HEK293 (cell line): ENCODE measurements around the gene CACNA1B.

Experiments used
- CTCF ChIA-PET: fragments of 350-600 bp; formaldehyde crosslinking; extraction: SDS; loops from one replicate; lab custom pipeline; 2021; ENCODE audit warnings: antibody characterized with exemption; lab: Yijun Ruan, JAX
- POLR2A ChIA-PET: fragments of 300-600 bp; formaldehyde crosslinking; extraction: SDS; loops from one replicate; lab custom pipeline; 2020; ENCODE audit warnings: antibody characterized with exemption, inconsistent platforms; lab: Yijun Ruan, JAX
- H3K27ac ChIP-seq: fragments of 200-500 bp; sonication (Bioruptor generic); 2 replicates; pipeline ENCODE4 v1.5.1; 2014; ENCODE audit warnings: low read depth, low read length, control low read depth, inconsistent platforms; ENCODE audit errors: extremely low read depth
- H3K36me3 ChIP-seq, 2 experiments: fragments of 200-500 bp in 1 of 2; sonication (Bioruptor generic) in 1 of 2; 1 replicate in 1 of 2; 2 replicates in 1 of 2; pipeline ENCODE4 v1.5.1; 2014 to 2017; ENCODE audit warnings: inconsistent platforms in 2 of 2, low read length in 2 of 2; ENCODE audit not compliant: control insufficient read depth in 2 of 2, insufficient read depth in 1 of 2
- H3K4me1 ChIP-seq: fragments of 200-500 bp; sonication (Bioruptor generic); 2 replicates; pipeline ENCODE4 v1.5.1; 2014; ENCODE audit warnings: mild to moderate bottlenecking, low read length, inconsistent platforms; ENCODE audit not compliant: control insufficient read depth, insufficient read depth
- H3K4me3 ChIP-seq: 2 replicates; pipeline ENCODE4 v1.5.1; 2011; ENCODE audit warnings: low read depth, mild to moderate bottlenecking, control low read depth, low read length, moderate library complexity
- H3K9me3 ChIP-seq: fragments of 200-500 bp; sonication (Bioruptor generic); 2 replicates; pipeline ENCODE4 v1.5.1; 2014; ENCODE audit warnings: low read depth, low read length, inconsistent platforms; ENCODE audit not compliant: control insufficient read depth, insufficient read depth
- GLIS1 ChIP-seq: fragments of 450-650 bp; formaldehyde crosslinking; IDR thresholded peaks from 2 replicates; pipeline ENCODE4 v1.5.1; 2016; ENCODE audit warnings: missing biosample characterization, missing genetic modification characterization
- KLF9 ChIP-seq: fragments of 450-650 bp; formaldehyde crosslinking; IDR thresholded peaks from 2 replicates; pipeline ENCODE4 v1.5.1; 2016; ENCODE audit warnings: missing biosample characterization, missing genetic modification characterization, low read depth
- SP3 ChIP-seq: fragments of 450-650 bp; formaldehyde crosslinking; IDR thresholded peaks from 2 replicates; pipeline ENCODE4 v1.5.1; 2016; ENCODE audit warnings: missing biosample characterization, missing genetic modification characterization
- SP7 ChIP-seq: fragments of 450-650 bp; formaldehyde crosslinking; IDR thresholded peaks from 2 replicates; pipeline ENCODE4 v1.5.1; 2016; ENCODE audit warnings: missing biosample characterization, missing genetic modification characterization
- ZBTB8A ChIP-seq: fragments of 450-650 bp; formaldehyde crosslinking; IDR thresholded peaks from 2 replicates; pipeline ENCODE4 v1.5.1; 2016; ENCODE audit warnings: missing biosample characterization, missing genetic modification characterization
- ZFHX2 ChIP-seq: fragments of 450-650 bp; formaldehyde crosslinking; conservative IDR thresholded peaks from 2 replicates; pipeline ENCODE4 v1.5.1; 2016; ENCODE audit warnings: missing biosample characterization, missing genetic modification characterization
- ZNF114 ChIP-seq: fragments of 450-650 bp; formaldehyde crosslinking; IDR thresholded peaks from 2 replicates; pipeline ENCODE4 v1.5.0; 2017; ENCODE audit warnings: missing biosample characterization, missing genetic modification characterization
- ZNF202 ChIP-seq: fragments of 450-650 bp; formaldehyde crosslinking; IDR thresholded peaks from 2 replicates; pipeline ENCODE4 v1.5.1; 2016; ENCODE audit warnings: missing biosample characterization, missing genetic modification characterization, borderline replicate concordance
- ZNF404 ChIP-seq: fragments of 450-650 bp; formaldehyde crosslinking; IDR thresholded peaks from 2 replicates; pipeline ENCODE4 v1.5.1; 2017; ENCODE audit warnings: missing biosample characterization, missing genetic modification characterization
- ZNF416 ChIP-seq: fragments of 450-650 bp; formaldehyde crosslinking; IDR thresholded peaks from 2 replicates; pipeline ENCODE4 v1.5.1; 2016; ENCODE audit warnings: missing biosample characterization, missing genetic modification characterization
- ZNF521 ChIP-seq: fragments of 450-650 bp; formaldehyde crosslinking; IDR thresholded peaks from 2 replicates; pipeline ENCODE4 v1.5.1; 2017; ENCODE audit warnings: missing biosample characterization, mild to moderate bottlenecking, missing genetic modification characterization
- ZNF544 ChIP-seq: fragments of 450-650 bp; formaldehyde crosslinking; IDR thresholded peaks from 2 replicates; pipeline ENCODE4 v1.5.0; 2017; ENCODE audit warnings: missing biosample characterization, missing genetic modification characterization
- ZNF560 ChIP-seq: fragments of 450-650 bp; formaldehyde crosslinking; IDR thresholded peaks from 2 replicates; pipeline ENCODE4 v1.5.1; 2017; ENCODE audit warnings: missing biosample characterization, missing genetic modification characterization, borderline replicate concordance
- ZNF596 ChIP-seq: fragments of 450-650 bp; IDR thresholded peaks from 2 replicates; pipeline ENCODE4 v1.5.0; 2018; ENCODE audit warnings: missing biosample characterization, mild to moderate bottlenecking, missing genetic modification characterization, moderate library complexity
- ZNF76 ChIP-seq: fragments of 450-650 bp; formaldehyde crosslinking; IDR thresholded peaks from 2 replicates; pipeline ENCODE4; 2016; ENCODE audit warnings: low read depth, missing biosample characterization, missing genetic modification characterization, borderline replicate concordance
- ZNF776 ChIP-seq: fragments of 450-650 bp; formaldehyde crosslinking; IDR thresholded peaks from 2 replicates; pipeline ENCODE4 v1.5.0; 2017; ENCODE audit warnings: missing biosample characterization, missing genetic modification characterization, borderline replicate concordance
- TF ChIP-seq, protein P1 (sequence below): fragments of 450-650 bp; formaldehyde crosslinking; IDR thresholded peaks from 2 replicates; pipeline ENCODE4 v1.5.0; 2017; ENCODE audit warnings: missing biosample characterization, missing genetic modification characterization, borderline replicate concordance
- TF ChIP-seq, protein P2 (sequence below): fragments of 450-650 bp; formaldehyde crosslinking; IDR thresholded peaks from 2 replicates; pipeline ENCODE4 v1.5.1; 2017; ENCODE audit warnings: missing biosample characterization, missing genetic modification characterization
- TF ChIP-seq, protein P3 (sequence below): fragments of 450-650 bp; formaldehyde crosslinking; IDR thresholded peaks from 2 replicates; pipeline ENCODE4 v1.5.1; 2016; ENCODE audit warnings: missing biosample characterization, missing genetic modification characterization

Gene CACNA1B

GRCh38 chr9:137956039-137956438 lies 78.5 kb downstream of the CACNA1B start:
- no peaks in the 10 kb centered on the region for H3K9me3 ChIP-seq
- ChIA-PET CTCF (no interaction called here), POLR2A (no interaction called here)
- TF ChIP-seq ZNF560 (tag by site-specific recombination) (no peak), ZFHX2 (tag by site-specific recombination) (peak; percentile 44; the same call in 1 of the 2 replicates)
- H3K4me1 ChIP-seq: no peaks in the 10 kb centered on the region
- no peak overlapping the region for H3K27ac ChIP-seq
- H3K4me3 ChIP-seq: no peak overlapping the region
- H3K36me3 ChIP-seq: no peaks in the 10 kb centered on the region

GRCh38 chr9:137956688-137957385 lies 79.3 kb downstream of the CACNA1B start:
- ChIA-PET CTCF (no interaction called here), POLR2A (no interaction called here)
- Histone ChIP-seq H3K9me3 (no peaks in the 10 kb centered on the region), H3K4me1 (no peaks in the 10 kb centered on the region), H3K27ac (no peak overlapping the region), H3K4me3 (no peak overlapping the region), H3K36me3 (no peaks in the 10 kb centered on the region)
- TF ChIP-seq ZNF404 (tag by site-specific recombination): no peak
- TF ChIP-seq ZBTB8A (tag by site-specific recombination): no peak
- TF ChIP-seq GLIS1 (tag by site-specific recombination): no peak
- TF ChIP-seq, protein P1, sequence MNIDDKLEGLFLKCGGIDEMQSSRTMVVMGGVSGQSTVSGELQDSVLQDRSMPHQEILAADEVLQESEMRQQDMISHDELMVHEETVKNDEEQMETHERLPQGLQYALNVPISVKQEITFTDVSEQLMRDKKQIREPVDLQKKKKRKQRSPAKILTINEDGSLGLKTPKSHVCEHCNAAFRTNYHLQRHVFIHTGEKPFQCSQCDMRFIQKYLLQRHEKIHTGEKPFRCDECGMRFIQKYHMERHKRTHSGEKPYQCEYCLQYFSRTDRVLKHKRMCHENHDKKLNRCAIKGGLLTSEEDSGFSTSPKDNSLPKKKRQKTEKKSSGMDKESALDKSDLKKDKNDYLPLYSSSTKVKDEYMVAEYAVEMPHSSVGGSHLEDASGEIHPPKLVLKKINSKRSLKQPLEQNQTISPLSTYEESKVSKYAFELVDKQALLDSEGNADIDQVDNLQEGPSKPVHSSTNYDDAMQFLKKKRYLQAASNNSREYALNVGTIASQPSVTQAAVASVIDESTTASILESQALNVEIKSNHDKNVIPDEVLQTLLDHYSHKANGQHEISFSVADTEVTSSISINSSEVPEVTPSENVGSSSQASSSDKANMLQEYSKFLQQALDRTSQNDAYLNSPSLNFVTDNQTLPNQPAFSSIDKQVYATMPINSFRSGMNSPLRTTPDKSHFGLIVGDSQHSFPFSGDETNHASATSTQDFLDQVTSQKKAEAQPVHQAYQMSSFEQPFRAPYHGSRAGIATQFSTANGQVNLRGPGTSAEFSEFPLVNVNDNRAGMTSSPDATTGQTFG (tag by site-specific recombination): no peak
- no peak for TF ChIP-seq ZNF596 (tag by site-specific recombination)
- no peak for TF ChIP-seq ZNF521 (tag by site-specific recombination)
- no peak for TF ChIP-seq SP7 (tag by site-specific recombination)
- no peak for TF ChIP-seq ZNF76 (tag by site-specific recombination)
- TF ChIP-seq ZNF544 (tag by site-specific recombination): no peak
- TF ChIP-seq, protein P2, sequence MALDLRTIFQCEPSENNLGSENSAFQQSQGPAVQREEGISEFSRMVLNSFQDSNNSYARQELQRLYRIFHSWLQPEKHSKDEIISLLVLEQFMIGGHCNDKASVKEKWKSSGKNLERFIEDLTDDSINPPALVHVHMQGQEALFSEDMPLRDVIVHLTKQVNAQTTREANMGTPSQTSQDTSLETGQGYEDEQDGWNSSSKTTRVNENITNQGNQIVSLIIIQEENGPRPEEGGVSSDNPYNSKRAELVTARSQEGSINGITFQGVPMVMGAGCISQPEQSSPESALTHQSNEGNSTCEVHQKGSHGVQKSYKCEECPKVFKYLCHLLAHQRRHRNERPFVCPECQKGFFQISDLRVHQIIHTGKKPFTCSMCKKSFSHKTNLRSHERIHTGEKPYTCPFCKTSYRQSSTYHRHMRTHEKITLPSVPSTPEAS (tag by site-specific recombination): no peak
- TF ChIP-seq, protein P3, sequence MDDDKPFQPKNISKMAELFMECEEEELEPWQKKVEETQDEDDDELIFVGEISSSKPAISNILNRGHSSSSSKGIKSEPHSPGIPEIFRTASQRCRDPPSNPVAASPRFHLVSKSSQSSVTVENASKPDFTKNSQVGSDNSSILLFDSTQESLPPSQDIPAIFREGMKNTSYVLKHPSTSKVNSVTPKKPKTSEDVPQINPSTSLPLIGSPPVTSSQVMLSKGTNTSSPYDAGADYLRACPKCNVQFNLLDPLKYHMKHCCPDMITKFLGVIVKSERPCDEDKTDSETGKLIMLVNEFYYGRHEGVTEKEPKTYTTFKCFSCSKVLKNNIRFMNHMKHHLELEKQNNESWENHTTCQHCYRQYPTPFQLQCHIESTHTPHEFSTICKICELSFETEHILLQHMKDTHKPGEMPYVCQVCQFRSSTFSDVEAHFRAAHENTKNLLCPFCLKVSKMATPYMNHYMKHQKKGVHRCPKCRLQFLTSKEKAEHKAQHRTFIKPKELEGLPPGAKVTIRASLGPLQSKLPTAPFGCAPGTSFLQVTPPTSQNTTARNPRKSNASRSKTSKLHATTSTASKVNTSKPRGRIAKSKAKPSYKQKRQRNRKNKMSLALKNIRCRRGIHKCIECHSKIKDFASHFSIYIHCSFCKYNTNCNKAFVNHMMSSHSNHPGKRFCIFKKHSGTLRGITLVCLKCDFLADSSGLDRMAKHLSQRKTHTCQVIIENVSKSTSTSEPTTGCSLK: no peak
- no peak for TF ChIP-seq ZNF114 (tag by site-specific recombination)
- no peak for TF ChIP-seq ZNF416 (tag by site-specific recombination)
- no peak for TF ChIP-seq SP3 (tag by site-specific recombination)
- no peak for TF ChIP-seq KLF9 (tag by site-specific recombination)
- no peak for TF ChIP-seq ZNF202 (tag by site-specific recombination)
- TF ChIP-seq ZNF776 (tag by site-specific recombination): no peak
